ENCODE measurements around the gene NUDT16L1.

DNA sequence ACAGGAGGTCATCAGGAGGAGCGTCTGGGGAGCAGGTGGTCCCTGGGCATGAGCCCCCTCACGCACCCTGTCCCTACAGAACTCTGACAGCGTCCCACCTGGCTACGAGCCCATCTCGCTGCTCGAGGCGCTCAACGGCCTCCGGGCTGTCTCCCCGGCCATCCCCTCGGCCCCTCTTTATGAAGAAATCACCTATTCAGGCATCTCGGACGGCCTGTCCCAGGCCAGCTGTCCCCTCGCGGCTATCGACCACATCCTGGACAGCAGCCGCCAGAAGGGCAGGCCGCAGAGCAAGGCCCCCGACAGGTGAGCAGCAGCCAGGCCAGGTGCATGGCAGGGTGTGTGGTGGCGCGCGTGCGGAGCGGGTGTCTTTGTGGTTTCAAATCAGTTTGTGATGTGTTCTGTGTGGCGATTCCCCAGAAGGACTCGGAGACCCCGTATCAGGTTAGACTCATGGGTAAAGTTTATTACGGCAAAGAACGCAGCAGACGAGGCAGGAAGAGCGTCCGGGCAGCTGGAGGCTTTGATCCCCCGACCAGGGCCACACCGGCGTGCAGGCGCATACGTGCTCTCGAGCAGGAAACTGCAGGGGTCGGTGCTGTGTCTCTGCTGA, 11.8 kb upstream of the NUDT16L1 start:
- TF ChIP-seq, protein P1, sequence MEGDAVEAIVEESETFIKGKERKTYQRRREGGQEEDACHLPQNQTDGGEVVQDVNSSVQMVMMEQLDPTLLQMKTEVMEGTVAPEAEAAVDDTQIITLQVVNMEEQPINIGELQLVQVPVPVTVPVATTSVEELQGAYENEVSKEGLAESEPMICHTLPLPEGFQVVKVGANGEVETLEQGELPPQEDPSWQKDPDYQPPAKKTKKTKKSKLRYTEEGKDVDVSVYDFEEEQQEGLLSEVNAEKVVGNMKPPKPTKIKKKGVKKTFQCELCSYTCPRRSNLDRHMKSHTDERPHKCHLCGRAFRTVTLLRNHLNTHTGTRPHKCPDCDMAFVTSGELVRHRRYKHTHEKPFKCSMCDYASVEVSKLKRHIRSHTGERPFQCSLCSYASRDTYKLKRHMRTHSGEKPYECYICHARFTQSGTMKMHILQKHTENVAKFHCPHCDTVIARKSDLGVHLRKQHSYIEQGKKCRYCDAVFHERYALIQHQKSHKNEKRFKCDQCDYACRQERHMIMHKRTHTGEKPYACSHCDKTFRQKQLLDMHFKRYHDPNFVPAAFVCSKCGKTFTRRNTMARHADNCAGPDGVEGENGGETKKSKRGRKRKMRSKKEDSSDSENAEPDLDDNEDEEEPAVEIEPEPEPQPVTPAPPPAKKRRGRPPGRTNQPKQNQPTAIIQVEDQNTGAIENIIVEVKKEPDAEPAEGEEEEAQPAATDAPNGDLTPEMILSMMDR (IDR thresholded peaks at IDR 0.05; ENCODE audit: poor library complexity, severe bottlenecking) = no peak
- no peak for TF ChIP-seq EZH2 (IDR thresholded peaks at IDR 0.05; ENCODE audit: borderline replicate concordance, insufficient read depth, low read length, poor library complexity, severe bottlenecking)
- no peak for TF ChIP-seq EP300 (conservative IDR thresholded peaks at IDR 0.05; ENCODE audit: poor library complexity, severe bottlenecking)
- TF ChIP-seq POLR2AphosphoS5 (IDR thresholded peaks at IDR 0.05) = no peak
- no peak for TF ChIP-seq SMC3 (conservative IDR thresholded peaks at IDR 0.05; ENCODE audit: poor library complexity)
- TF ChIP-seq, protein P2, sequence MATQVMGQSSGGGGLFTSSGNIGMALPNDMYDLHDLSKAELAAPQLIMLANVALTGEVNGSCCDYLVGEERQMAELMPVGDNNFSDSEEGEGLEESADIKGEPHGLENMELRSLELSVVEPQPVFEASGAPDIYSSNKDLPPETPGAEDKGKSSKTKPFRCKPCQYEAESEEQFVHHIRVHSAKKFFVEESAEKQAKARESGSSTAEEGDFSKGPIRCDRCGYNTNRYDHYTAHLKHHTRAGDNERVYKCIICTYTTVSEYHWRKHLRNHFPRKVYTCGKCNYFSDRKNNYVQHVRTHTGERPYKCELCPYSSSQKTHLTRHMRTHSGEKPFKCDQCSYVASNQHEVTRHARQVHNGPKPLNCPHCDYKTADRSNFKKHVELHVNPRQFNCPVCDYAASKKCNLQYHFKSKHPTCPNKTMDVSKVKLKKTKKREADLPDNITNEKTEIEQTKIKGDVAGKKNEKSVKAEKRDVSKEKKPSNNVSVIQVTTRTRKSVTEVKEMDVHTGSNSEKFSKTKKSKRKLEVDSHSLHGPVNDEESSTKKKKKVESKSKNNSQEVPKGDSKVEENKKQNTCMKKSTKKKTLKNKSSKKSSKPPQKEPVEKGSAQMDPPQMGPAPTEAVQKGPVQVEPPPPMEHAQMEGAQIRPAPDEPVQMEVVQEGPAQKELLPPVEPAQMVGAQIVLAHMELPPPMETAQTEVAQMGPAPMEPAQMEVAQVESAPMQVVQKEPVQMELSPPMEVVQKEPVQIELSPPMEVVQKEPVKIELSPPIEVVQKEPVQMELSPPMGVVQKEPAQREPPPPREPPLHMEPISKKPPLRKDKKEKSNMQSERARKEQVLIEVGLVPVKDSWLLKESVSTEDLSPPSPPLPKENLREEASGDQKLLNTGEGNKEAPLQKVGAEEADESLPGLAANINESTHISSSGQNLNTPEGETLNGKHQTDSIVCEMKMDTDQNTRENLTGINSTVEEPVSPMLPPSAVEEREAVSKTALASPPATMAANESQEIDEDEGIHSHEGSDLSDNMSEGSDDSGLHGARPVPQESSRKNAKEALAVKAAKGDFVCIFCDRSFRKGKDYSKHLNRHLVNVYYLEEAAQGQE (IDR thresholded peaks at IDR 0.05; ENCODE audit: borderline replicate concordance) = no peak
- TF ChIP-seq MXI1 (conservative IDR thresholded peaks at IDR 0.05; ENCODE audit: poor library complexity, severe bottlenecking) = no peak
- TF ChIP-seq TAF1 (IDR thresholded peaks at IDR 0.05; ENCODE audit: low read depth) = no peak
